ENCODE results near the gene KRT86. TPM values are rescaled to one million over a fixed set of nuclear protein-coding genes. Genes with fewer than 3 reads are reported as not detected.

The KRT86 gene
- total RNA-seq, 1 donor from 2014 or later: not detected

DNA sequence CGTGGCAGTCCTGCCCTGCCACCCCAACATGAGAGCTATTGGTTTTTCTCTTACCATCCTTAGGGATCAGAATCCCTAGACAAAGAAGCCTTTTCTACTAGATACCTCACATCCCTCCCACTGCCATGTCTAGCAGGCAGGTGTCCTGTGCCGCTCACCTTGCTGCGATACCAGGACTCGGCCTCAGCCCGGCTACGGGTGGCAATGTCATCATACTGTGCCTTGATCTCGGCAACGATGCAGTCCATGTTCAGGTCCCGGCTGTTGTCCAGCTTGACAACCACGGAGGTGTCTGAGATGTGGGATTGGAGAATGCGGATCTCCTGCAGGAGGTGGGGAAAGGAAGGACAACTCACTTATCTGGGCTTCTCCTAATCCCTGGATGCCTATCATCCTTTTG lies 42.3 kb downstream of the KRT86 start:
- TF ChIP-seq, protein P1, sequence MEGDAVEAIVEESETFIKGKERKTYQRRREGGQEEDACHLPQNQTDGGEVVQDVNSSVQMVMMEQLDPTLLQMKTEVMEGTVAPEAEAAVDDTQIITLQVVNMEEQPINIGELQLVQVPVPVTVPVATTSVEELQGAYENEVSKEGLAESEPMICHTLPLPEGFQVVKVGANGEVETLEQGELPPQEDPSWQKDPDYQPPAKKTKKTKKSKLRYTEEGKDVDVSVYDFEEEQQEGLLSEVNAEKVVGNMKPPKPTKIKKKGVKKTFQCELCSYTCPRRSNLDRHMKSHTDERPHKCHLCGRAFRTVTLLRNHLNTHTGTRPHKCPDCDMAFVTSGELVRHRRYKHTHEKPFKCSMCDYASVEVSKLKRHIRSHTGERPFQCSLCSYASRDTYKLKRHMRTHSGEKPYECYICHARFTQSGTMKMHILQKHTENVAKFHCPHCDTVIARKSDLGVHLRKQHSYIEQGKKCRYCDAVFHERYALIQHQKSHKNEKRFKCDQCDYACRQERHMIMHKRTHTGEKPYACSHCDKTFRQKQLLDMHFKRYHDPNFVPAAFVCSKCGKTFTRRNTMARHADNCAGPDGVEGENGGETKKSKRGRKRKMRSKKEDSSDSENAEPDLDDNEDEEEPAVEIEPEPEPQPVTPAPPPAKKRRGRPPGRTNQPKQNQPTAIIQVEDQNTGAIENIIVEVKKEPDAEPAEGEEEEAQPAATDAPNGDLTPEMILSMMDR (IDR thresholded peaks at IDR 0.05): no peak
- TF ChIP-seq EZH2 (IDR thresholded peaks at IDR 0.05): no peak
- TF ChIP-seq EZH2phosphoT487 (IDR thresholded peaks at IDR 0.05): no peak
- Histone ChIP-seq H3K27me3 (peaks cover 7% of the 10 kb centered on the region), H3K79me2 (ENCODE audit: low read depth) (no peaks in the 10 kb centered on the region), H3K4me3 (no peak overlapping the region), H3F3A (ENCODE audit: low read depth) (no peaks in the 10 kb centered on the region), H3K4me2 (no peak overlapping the region), H3K9ac (no peak overlapping the region), H2AFZ (replicated peaks) (no peak overlapping the region), H4K20me1 (ENCODE audit: low read depth) (no peaks in the 10 kb centered on the region), H3K9me3 (ENCODE audit: low read depth) (no peaks in the 10 kb centered on the region), H3K4me1 (peaks cover 5% of the 10 kb centered on the region), H3K36me3 (no peaks in the 10 kb centered on the region), H3K27ac (no peak overlapping the region)
- DNase-seq (ENCODE audit: low spot score): no peak
- Mint-ChIP-seq H3K9me3 (no peaks in the 10 kb centered on the region), H3K36me3 (no peaks in the 10 kb centered on the region), H3K27me3 (ENCODE audit: insufficient read depth, low read depth) (peaks cover 13% of the 10 kb centered on the region), H3K4me1 (no peaks in the 10 kb centered on the region), H3K27ac (no peak overlapping the region), H3K4me3 (no peak overlapping the region)

DNA sequence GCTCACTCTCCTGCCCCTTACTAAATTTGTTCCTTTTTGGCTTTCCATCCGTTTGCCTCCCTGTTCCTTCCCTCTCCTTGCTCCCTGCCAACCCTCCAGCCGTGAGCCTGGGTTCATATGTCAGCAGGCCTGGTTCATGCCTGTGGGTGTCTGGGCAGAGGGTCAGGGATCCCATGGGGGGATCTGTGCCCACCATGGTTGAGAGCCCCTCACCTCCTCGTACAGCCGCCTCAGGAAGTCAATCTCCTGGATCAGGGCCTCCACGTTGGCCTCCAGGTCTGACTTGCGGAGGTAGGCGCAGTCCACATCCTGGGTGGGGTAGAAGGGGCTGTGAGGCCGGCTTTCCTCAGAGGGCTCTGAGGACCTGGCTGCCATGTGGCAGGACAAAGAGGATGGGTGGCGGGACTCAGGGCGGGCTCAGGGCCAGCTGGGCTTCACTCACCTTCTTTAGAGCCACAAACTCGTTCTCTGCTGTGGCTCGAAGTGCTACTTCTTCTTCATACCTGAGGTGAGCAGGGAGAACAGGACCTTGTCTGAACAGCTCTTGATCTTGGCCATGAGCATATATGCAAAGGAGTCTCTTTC lies 43.1 kb downstream of the KRT86 start:
- no peak for DNase-seq (ENCODE audit: low spot score)

DNA sequence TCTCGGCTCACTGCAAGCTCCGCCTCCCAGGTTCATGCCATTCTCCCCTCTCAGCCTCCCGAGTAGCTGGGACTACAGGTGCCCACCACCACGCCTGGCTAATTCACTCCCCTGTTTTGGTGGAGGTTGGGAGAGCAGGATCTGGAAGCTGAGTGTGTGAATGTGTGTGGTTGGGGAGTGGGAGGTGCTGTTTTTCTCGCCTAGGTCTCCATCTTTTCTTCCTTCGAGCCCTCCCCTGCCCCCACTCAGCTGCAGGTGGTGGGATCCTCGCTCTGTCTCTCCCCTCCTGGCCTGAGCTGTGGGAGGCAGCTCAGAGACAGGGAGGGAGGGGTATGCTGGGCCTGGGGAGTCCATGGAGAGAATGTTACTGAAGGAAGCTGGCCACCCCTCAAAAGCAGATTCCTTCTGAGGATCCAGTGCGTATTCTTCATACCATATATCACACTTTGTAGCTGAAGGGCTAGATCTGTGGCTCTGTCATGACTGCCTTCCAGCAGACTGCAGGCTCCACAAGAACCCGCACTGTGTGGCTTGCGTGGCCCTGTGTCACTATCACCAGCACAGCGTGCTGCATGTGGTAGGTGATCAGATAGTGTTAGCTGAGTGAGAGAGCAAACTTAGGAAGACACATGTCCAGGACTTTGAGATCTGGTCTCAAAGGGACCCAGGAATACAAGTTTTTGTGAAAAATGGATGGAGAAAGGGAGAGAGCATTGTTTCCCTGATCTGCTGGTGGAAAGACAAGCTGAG lies 44.0 kb downstream of the KRT86 start:
- no peaks in the 10 kb centered on the region for H3K9me3 ChIP-seq (ENCODE audit: low read depth)
- no peaks in the 10 kb centered on the region for H3K36me3 Mint-ChIP-seq
- H3F3A ChIP-seq (ENCODE audit: low read depth): no peaks in the 10 kb centered on the region
- TF ChIP-seq, protein P1 (IDR thresholded peaks at IDR 0.05): no peak
- TF ChIP-seq EZH2 (IDR thresholded peaks at IDR 0.05) (no peak), EZH2phosphoT487 (IDR thresholded peaks at IDR 0.05) (no peak)
- no peak for DNase-seq (ENCODE audit: low spot score)
- H3K4me3 ChIP-seq: no peak overlapping the region
- peaks cover 9% of the 10 kb centered on the region for H3K27me3 Mint-ChIP-seq (ENCODE audit: insufficient read depth, low read depth)
- H3K4me1 ChIP-seq: peaks cover 2% of the 10 kb centered on the region
- no peaks in the 10 kb centered on the region for H3K27me3 ChIP-seq
- H3K4me2 ChIP-seq: no peak overlapping the region
- H3K9ac ChIP-seq: no peak overlapping the region
- H3K27ac ChIP-seq: no peak overlapping the region
- H3K27ac Mint-ChIP-seq: peak overlapping the region; percentile 57
- no peak overlapping the region for H3K4me3 Mint-ChIP-seq
- no peaks in the 10 kb centered on the region for H3K79me2 ChIP-seq (ENCODE audit: low read depth)
- H4K20me1 ChIP-seq (ENCODE audit: low read depth): no peaks in the 10 kb centered on the region
- no peaks in the 10 kb centered on the region for H3K36me3 ChIP-seq
- no peak overlapping the region for H2AFZ ChIP-seq (replicated peaks)
- H3K4me1 Mint-ChIP-seq: no peaks in the 10 kb centered on the region
- H3K9me3 Mint-ChIP-seq: no peaks in the 10 kb centered on the region

More for the DNA sequence above, 43.1 kb downstream of the KRT86 start:
- Mint-ChIP-seq H3K4me3 (no peak overlapping the region), H3K4me1 (no peaks in the 10 kb centered on the region), H3K27ac (no peak overlapping the region), H3K9me3 (no peaks in the 10 kb centered on the region), H3K27me3 (ENCODE audit: insufficient read depth, low read depth) (peaks cover 13% of the 10 kb centered on the region), H3K36me3 (no peaks in the 10 kb centered on the region)
- Histone ChIP-seq H3F3A (ENCODE audit: low read depth) (no peaks in the 10 kb centered on the region), H3K4me2 (no peak overlapping the region), H3K9ac (no peak overlapping the region), H4K20me1 (ENCODE audit: low read depth) (no peaks in the 10 kb centered on the region), H3K36me3 (no peaks in the 10 kb centered on the region), H3K4me3 (no peak overlapping the region), H3K27ac (no peak overlapping the region), H3K9me3 (ENCODE audit: low read depth) (no peaks in the 10 kb centered on the region), H3K27me3 (no peaks in the 10 kb centered on the region), H3K4me1 (no peaks in the 10 kb centered on the region), H2AFZ (replicated peaks) (no peak overlapping the region), H3K79me2 (ENCODE audit: low read depth) (no peaks in the 10 kb centered on the region)
- TF ChIP-seq EZH2phosphoT487 (IDR thresholded peaks at IDR 0.05): no peak
- no peak for TF ChIP-seq EZH2 (IDR thresholded peaks at IDR 0.05)
- TF ChIP-seq, protein P1 (IDR thresholded peaks at IDR 0.05): no peak
